Stimulated activated CD4-positive, alpha-beta T cell treated with anti-CD3 and anti-CD28 coated beads, Interleukin-4, amount 100 ng/mL, for 4 hours (primary cell): ENCODE results near the gene ADGRA1.

Experiments used
- DNase-seq, 2 experiments: peaks; one replicate each; pipeline ENCODE4 v3.0.0-alpha.2; 2020

Gene ADGRA1

DNA sequence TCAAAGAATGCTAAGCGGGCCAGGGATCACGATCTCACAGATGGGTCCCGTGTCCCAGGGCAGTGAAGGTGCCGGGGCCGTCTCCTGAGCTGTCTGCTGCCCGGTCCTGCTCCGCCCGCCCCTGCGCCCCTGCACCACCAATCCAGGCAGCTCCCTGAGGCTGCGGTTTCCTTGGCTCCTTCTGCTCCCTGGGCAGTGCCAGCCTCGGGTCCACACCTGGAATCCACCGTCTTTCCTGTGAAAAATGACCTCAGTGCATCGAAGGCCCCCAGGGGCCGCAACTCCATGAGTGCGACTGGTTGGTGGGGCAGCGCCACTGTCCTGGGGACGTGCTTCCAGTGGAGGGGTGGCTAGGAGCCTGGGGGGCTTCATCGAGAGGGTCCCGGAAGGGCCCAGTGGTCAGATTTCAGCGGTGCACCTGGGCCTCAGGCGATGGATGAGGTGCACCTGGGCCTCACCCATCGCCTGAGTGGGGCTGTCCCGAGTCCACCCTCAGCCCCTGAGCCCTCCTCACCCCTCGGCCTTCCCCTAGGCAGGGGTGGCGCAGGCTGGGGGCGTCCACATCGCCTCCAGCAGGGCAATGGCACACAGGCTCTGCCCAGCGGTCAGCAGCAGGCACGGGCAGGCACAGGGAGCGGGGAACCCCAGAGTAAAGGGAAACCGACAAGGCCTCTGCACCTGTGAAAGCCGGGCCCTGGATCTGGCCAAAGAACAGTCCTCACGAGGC lies 27.2 kb downstream of the ADGRA1 start:
- no peak for DNase-seq

DNA sequence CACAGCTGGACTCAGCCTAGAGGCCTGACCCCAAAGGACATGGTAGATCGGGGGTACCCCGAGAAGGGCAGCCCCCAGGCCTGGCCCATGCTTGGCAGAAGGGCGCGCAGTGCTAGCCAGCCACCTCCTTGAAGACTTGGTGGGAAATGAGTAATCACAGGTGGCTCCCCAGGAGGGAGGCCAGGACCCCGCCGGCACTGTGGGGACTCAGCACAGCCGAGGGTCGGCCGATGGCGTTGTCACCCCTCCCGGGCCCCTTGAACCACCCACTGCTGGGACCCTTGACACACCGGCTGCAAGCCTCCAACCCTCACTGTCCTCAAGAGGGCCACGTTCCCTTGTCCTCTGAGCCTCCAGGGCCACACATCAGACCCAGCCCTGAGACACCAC lies 27.7 kb downstream of the ADGRA1 start:
- DNase-seq = no peak

DNA sequence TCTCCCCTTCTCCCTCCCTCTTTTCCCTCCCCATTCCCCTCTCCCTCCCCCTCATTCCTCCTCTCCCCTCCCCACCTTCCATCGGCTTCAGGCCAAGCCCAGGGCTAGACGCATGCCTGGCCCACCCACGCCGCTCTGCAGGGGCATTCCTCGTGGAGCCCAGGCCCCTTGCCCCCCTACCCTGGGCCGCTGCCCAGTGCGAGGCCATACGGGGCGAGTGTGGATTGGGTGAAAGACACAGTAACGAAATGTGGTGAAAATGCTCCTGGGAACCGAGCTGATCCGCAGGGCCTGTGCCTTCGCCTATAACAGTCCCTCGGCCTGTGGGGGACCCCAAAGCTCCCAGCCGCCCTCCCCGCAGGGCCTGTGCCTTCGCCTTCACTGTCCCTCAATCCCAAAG lies 28.3 kb downstream of the ADGRA1 start:
- no peak for DNase-seq

DNA sequence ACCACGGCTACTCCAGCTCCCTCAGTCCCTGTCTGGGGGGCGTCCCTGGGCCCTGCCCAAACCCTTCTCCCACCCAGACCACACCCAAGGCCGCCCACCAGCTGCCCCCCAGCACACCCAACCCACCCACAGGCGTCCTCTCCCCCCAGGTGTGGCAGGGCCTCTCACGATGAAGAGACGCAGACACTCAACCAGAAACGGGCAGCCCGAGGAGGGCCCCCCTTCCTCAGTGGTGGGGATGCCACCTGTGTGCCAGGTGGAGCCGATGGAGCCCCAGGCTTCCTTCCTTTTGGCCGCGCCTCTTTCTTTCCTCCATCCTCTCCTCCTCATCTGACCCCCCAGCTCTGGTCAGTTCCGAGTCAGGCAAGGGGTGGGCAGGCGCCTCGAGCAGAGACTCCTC lies 28.7 kb downstream of the ADGRA1 start:
- no peak for DNase-seq

DNA sequence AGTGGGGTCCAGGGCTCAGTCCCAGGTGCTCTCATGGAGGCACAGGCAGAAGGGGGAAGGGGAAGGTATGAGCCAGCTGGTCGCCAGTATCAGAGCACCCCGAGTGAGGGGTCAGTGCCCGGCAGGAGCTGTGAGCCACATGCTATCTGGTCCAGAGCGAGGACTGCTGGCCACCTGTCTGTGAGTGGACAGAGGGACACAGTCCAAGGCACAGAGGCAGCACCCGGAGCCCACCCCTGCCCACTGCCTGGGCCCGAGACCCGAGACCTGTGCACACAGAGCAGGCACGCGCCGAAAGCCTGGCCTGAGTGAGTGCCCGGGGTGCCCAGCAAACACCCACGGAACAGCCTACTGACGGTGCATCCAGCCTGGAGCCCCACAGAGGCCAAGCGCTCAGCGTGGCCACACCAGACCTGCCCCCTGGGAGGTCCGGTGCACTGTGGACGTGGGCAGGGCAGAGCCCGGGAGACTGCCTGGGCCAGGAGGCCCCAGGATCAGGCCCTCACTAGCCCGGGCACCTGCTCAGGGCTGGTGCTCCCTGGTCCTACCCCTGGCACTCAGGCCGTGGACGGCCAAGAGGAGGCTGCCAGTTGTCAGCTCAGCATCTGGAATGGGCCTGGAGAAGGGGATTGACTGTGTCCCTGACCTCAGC lies 29.4 kb downstream of the ADGRA1 start:
- no peak for DNase-seq

DNA sequence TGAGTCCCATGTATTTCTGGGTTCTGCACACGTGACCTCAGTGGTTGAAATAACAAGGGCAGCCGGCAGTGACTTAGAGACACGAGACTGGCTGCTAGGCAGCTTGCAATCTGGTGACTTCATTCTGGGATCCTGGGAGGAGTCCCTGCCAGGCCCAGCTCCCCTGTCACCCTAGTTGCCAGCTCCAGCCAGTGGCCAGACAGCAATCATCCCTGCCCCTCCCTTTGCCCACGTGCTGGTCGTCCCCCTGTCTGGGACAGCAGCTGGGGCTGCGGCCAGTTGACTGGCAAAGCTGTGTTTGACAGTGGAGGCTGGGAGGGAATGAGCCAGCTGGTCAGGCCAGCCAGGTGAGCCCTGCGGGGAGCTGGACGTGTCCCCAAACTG lies 30.0 kb downstream of the ADGRA1 start:
- DNase-seq = no peak

DNA sequence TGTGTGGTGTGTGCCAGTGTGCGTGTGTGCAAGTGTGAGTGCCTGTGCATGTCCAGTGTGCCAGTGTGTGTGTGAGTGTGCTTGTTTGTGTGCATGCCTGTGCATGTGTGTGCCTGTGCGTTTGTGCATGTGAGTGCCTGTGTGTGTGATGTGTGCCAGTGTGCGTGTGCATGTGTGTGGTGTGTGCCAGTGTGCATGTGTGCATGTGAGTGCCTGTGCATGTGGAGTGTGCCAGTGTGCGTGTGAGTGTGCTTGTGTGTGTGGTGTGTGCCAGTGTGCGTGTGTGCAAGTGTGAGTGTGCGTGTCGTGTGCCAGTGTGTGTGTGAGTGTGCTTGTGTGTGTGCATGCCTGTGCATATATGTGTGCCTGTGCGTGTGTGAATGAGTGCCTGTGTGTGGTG lies 33.8 kb downstream of the ADGRA1 start:
- no peak for DNase-seq

DNA sequence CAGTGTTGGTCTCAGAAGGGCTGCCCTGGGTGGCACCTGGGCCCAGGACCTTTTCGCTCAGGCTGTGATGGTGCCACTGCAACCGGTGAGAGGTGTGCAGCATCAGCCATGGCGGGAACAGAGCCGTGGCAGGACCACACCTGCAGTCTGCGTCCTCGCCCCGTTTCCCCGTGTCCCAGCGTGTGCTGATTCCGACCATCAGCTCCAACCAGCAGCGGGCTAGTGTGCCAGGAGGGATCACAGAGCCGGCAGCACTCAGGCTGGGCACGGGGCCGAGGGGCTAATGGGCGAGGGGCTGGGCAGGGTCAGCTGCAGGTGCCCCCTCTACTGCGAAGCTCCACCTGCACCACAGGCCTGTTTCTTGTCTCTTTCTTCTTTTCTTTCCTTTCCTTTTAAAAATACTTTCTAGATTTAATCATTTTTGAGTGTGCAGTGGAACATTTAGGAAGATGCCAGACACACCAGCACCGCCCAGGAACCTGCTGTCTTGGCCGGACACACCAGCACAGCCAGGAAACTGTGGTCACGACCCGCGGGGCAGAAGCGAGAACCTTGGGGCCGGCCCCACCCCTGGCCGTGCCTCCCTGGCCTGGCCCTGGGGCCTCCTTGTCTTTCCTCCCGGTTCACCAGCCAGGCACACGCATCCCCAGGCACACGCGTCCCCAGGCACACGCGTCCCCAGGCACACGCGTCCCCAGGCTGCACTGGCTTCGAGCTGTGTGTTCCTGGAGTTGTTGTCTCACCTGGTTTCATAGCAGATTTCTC lies 34.6 kb downstream of the ADGRA1 start:
- DNase-seq = no peak

DNA sequence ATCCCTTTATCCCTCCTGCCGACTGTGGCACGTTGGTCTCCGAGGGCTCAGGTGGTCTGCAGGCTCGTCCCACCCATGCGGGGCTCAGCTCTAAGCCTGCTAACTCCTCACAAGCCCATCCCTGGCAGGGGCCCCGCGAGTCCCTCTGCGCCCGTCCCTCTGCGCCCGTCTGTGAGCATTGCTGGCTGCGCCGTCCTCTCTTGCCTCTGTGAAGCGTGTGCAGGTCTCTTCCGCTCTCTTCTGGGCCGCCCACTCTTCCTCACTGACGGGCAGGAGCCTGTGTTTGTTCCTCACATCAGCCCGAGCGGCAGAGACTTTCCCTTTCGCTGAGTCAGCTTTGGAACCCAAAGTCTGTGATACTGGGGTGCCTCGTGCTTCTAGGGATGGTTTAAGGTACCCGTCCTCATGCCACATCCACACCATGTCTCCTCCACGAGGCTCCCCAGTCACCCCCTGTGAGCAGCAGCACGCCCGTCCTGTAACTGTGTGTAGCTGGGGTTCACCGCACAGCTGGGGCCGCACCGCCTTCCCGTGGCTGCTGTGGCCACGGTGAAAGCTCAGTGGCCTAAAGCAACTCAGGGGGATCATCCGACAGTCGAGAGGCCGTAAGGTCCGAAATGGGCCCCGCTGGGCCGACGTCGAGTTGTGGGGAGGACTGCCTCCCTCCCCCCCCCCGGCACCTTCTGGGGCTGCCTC lies 35.5 kb downstream of the ADGRA1 start:
- DNase-seq = peak in 1 of 2 experiments; percentile 17

DNA sequence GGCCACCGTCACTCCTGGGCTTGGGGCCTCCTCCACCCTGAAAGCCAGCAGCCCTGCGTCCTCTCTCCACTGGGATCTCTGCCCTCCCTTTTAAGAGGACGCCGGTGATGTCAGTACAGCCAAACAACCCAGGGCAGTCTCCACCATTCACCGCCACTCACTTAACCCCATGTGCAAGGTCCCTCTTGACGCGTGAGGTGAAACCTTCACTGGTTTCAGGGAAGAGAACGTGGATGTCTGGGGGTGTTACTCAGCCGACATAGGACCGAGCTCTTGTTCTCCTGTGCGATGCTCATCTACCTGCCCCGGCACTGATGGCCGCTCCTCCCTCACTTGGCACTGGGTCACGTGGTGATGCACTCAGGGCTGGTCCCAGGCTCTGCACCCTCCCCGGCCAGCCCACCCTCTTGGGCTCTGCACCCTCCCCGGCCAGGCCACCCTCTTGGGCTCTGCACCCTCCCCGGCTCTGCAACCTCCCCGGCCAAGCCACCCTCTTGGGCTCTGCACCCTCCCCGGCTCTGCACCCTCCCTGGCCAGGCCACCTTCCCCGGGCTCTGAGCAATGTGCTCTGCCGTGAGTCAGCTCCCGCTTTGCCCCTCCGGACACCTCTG lies 36.1 kb downstream of the ADGRA1 start:
- no peak for DNase-seq

DNA sequence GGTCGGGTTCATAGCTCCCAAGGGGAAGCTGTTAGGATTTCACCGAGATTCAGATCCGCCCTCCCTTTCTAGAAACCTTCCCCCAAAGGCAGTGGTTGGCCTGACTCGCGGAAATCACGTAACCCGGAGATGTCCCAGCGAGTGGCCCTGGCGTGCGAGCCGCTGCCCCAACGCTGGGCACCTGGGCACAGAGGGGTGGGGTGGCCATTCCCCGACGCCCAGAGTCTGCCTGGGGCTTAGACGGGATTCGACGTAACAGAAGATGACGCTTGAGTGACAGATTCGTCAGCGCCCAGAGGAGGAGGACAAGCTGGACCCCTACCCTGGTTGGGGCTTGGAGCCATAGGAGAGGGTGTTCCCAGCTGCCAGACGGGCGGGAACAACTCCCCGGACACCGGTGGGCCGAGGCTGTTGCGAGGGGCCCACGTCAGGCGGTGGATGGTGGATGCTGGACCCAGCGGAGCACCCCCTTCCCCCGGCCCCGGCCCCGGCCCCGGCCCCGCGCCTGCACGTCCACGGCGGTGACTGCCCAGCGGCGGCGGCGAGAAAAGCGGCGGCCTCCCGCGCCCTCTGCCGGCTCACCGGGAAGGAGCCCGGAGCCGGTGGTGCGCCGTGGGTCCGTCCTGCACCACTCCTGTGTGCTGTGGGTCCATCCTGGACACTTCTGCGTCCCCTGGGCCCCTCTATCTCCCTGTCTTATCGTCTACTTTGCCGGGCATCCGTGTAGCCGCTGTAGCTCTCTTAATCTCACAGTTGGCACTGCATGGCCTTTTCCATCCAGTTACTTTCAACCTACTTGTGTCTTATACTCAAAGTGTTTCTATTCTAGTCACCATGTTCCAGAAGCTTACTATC lies 36.9 kb downstream of the ADGRA1 start:
- peak in 1 of 2 experiments; percentile 18 for DNase-seq

DNA sequence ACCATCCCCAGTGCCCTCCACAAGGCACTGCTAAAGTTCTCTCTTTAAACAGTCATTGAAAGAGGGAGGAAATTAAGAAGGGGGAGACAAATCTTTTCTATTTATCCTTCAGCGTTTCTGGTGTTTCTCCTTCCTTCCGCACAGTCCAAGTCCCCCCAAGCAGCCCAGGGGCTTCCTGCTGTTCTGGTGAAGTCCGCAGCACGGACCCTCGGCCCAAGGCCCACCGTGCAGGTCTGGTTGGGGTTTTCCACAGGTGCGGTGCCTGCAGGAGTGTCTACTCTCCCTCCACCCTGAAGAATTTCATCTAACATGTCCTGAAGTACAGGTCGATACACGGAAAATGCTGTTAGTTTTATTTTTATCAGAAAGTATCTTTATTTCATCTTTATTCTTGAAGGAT lies 38.2 kb downstream of the ADGRA1 start:
- DNase-seq = no peak

DNA sequence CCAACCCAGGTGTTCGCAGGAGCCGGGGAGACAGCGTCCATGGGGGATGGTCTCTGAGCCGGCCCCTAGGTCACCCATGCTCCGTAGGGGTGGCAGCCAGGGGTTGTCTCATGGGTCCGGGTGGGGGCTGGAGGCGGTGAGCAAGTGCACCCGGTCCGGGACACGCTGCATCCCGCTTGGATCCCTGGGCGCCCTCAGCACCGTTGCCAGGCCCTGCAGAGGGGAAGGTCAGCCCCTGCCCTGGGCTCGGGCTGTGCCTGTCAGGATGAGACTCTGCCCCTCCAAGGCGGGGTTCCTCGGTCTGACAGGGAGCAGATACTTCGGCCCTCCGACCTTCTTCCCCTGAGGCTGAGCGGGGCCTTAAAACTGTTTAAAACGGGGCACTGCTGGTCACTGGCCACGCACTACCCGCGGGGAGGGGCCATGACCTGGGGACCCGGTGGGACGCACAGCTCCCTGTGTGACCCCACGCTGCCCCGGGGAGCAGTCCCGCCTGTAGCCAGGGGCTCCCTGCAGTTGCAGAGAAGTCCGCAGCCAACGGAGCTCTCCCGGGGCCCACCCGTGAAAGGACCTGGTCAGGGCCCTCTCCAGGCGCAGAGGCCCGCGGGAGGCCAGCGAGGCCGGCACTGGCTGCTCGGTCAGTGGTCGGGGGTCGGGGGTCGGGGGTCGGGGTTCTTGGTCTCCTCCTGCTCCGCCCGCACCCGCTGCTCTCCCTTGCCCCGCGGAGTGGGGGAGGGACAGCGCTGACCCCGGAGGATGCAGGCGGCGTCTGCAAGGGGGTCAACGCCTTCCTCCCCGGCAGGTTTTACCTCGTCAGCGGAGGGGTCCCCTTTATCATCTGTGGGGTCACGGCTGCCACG lies 38.9 kb downstream of the ADGRA1 start:
- no peak for DNase-seq

DNA sequence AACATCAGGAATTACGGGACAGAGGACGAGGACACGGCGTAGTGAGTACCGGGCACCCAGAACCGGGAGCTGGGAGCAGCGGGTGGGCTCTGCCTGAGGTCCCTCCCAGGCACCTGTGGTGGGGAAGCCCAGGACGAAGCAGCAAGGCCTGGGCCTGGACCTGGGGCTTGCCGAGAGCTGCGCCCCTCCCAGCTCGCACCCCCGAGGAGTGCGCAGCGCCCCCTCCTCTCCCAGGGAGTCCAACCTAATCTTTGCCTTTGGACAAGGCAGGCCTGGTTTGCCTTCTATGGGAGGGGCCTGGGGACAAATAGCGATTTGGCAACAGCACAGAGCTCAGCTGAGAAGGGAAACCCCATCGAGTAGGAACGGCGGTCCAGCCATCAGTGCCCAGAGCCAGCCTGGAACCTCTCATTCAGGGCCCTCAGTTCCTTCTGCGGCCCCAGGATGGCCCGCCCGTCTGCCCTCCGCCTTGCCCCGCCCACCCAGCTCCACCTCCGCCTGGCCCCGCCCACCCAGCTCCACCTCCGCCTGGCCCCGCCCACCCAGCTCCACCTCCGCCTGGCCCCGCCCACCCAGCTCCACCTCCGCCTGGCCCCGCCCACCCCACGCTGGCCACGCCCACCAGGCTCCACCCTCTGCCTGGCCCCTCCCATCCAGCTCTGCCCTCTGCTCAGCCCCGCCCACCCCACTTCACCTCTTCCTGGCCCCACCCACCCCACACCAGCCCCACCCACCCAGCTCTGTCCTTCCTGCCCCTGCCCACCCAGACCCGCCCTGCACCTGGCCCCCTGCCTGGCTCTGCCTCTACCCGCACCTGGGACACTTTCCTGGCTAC lies 39.8 kb downstream of the ADGRA1 start:
- DNase-seq = peak in 1 of 2 experiments; percentile 21

DNA sequence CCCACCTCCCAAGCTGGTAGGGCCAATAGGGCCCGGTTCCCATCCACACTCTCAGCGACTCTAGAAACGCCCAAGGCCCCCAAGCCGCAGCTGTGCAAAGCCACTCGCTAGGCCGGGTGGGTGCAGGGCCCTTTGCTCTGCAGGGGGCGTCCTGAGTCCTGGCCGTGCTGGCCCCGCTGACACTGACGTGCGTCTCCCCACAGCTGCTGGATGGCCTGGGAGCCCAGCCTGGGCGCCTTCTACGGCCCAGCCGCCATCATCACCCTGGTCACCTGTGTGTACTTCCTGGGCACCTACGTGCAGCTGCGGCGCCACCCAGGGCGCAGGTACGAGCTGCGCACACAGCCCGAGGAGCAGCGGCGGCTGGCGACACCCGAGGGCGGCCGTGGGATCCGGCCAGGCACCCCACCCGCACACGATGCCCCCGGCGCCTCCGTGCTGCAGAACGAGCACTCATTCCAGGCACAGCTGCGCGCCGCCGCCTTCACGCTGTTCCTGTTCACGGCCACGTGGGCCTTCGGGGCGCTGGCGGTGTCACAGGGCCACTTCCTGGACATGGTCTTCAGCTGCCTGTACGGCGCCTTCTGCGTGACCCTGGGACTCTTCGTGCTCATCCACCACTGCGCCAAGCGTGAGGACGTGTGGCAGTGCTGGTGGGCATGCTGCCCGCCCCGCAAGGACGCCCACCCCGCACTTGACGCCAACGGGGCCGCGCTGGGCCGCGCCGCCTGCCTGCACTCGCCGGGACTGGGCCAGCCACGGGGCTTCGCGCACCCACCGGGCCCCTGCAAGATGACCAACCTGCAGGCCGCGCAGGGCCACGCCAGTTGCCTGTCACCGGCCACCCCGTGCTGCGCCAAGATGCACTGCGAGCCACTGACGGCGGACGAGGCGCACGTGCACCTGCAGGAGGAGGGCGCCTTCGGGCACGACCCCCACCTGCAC lies 40.7 kb downstream of the ADGRA1 start:
- no peak for DNase-seq

DNA sequence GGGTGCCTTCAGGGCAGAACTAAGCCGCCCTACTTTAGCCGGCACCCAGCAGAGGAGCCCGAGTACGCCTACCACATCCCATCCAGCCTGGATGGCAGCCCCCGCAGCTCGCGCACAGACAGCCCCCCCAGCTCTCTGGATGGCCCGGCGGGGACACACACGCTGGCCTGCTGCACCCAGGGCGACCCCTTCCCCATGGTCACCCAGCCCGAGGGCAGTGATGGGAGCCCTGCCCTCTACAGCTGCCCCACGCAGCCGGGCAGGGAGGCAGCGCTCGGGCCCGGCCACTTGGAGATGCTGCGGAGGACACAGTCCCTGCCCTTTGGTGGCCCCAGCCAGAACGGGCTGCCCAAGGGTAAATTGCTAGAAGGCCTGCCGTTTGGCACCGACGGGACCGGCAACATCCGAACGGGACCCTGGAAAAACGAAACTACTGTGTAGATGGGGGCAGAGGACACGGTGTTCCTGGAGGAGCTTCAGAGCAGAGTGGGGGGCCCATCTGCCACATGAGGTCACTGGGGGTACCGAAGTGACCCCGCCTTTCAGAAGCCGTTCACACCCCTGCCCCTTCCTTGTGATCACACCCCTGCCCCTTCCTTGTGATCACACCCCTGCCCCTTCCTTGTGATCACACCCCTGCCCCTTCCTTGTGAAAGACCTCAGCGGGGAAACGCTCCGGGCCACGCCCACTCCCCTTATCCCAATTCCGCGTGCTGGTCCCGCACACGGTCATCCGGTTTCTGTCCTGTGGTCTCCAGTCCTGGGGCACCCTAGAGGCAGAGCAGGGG lies 41.5 kb downstream of the ADGRA1 start:
- DNase-seq = no peak

DNA sequence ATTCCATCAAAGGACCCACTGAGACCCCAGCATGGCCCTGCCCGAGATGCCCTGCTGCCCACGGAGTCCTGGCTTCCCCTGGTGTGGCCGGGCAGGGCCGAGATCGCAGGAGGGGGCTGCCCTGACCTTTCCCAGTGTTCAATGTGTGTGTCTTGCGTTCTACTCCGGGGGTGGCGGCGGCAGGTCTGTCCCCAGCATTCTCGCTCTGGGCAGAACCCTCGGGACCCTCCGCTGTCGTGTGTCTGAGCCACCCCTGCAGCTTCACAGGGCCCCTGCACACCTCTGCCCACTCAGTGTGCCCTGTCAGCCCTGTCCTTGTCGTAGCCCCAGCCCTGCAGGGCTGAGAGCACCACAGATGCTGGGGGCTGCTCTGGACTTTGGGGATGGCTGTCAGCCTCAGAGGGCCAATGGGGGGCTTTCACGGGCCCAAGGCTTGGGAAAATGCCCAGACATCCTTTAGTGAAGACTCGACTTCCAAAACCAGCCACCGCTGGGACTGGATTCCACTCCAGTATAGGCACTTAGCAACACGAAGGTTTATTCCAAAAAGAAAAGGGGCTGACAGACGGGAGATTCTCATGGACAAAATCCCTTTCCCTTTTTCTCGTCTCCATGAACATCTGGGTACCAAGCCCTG lies 42.3 kb downstream of the ADGRA1 start:
- DNase-seq = no peak

DNA sequence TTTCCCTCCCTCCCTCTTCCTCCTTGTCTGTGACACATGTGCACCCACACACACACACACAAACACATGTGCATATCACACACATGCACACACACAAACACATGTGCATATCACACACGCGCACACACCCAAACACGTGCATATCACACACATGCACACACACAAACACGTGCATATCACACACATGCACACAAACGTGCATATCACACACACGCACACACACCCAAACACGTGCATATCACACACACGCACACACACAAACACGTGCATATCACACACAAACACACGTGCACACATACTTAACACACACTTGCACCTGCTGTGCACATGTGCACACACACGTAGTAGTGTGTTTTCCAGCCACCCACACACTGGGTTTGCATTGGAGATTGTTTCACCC lies 42.9 kb downstream of the ADGRA1 start:
- DNase-seq = no peak
